Stomach (tissue), 4 donors: ENCODE data around the gene COL18A1.

Experiments
- POLR2AphosphoS5 ChIP-seq, 3 donors: sonication (generic); formaldehyde crosslinking; IDR thresholded peaks; one replicate each; pipeline ENCODE4 v1.6.1; 2016; ENCODE audit warnings: antibody characterized with exemption in 3 of 3
- TF ChIP-seq, protein P1 (sequence below), 7 experiments: fragments of 450-650 bp in 4 of 7; fragments of 200-600 bp in 3 of 7; sonication (generic) in 3 of 7; IDR thresholded peaks; one replicate each; pipeline ENCODE4 v1.5.1; 2016 to 2019; ENCODE audit warnings: antibody characterized with exemption in 7 of 7, control low read depth in 2 of 7, mild to moderate bottlenecking in 1 of 7

DNA sequence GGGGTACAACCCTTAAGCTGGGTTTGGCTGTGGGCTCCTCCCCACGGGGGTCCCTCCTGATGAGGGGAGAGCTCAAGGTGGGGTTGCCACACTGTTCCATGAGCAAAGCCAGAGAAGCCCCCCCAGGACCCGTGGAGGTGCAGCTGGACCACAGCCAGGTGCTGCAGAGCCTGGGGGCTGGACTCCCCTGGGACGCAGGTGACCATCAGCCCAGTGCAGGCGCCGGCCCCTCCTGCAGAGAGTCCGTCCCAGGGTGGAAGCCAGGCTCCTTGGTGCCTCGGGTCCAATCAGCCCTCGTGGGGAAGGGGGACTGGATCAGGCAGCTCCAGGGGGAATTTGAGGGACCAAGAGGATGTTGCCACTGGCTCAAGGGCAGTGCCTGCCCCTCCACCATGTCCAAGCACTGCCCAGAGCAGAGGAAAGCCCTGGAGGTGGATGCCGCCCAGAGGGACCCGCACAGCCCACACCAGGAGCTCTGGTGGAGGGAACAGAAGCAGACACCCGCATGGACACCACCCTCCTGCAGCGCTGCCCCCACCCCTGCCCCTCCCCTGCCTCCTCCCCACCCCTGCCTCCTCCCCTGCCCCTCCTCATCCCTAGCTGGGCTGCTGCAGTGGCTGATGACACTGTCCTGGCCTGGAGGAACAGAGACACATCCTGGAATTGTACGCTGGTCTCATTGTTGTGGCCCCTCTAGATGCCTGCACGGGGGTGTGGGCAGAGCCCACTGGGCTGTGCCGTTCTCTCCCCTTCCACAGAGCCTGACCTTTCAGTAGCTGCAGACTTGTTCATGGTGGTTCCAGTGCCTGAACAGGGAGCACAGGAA is 30.8 kb upstream of the COL18A1 start:
- TF ChIP-seq POLR2AphosphoS5 (IDR thresholded peaks at IDR 0.05): no peak
- TF ChIP-seq, protein P1, sequence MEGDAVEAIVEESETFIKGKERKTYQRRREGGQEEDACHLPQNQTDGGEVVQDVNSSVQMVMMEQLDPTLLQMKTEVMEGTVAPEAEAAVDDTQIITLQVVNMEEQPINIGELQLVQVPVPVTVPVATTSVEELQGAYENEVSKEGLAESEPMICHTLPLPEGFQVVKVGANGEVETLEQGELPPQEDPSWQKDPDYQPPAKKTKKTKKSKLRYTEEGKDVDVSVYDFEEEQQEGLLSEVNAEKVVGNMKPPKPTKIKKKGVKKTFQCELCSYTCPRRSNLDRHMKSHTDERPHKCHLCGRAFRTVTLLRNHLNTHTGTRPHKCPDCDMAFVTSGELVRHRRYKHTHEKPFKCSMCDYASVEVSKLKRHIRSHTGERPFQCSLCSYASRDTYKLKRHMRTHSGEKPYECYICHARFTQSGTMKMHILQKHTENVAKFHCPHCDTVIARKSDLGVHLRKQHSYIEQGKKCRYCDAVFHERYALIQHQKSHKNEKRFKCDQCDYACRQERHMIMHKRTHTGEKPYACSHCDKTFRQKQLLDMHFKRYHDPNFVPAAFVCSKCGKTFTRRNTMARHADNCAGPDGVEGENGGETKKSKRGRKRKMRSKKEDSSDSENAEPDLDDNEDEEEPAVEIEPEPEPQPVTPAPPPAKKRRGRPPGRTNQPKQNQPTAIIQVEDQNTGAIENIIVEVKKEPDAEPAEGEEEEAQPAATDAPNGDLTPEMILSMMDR (IDR thresholded peaks at IDR 0.05): no peak
